ENCODE results near the gene PDE6B. TPM values are rescaled to one million over a fixed set of nuclear protein-coding genes. Genes with fewer than 3 reads are reported as not detected.
"Not testable (repeated sequence)": the region's sequence is repeated elsewhere in the genome, so short reads cannot be mapped to it uniquely, and the experiment has no call there.

Gene PDE6B
- polyA plus RNA-seq, 3 donors: 40.3 to 56.1 (median 46.4) TPM

DNA sequence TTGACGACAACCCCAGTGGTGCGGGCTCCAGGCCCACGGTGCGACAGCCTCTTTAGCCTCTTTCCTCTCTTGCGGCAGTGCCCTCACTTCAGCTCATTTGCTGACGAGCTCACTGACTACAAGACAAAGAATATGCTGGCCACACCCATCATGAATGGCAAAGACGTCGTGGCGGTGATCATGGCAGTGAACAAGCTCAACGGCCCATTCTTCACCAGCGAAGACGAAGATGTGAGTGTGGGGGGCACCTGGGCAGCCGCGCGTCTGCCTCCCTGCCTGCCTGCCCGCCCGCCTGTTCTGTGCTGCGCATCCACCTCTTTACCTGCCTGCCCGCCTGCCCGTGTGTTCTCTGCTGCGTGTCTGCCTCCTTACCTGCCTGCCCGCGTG is 9.2 kb downstream of the PDE6B start:
- DNase-seq: no peak

DNA sequence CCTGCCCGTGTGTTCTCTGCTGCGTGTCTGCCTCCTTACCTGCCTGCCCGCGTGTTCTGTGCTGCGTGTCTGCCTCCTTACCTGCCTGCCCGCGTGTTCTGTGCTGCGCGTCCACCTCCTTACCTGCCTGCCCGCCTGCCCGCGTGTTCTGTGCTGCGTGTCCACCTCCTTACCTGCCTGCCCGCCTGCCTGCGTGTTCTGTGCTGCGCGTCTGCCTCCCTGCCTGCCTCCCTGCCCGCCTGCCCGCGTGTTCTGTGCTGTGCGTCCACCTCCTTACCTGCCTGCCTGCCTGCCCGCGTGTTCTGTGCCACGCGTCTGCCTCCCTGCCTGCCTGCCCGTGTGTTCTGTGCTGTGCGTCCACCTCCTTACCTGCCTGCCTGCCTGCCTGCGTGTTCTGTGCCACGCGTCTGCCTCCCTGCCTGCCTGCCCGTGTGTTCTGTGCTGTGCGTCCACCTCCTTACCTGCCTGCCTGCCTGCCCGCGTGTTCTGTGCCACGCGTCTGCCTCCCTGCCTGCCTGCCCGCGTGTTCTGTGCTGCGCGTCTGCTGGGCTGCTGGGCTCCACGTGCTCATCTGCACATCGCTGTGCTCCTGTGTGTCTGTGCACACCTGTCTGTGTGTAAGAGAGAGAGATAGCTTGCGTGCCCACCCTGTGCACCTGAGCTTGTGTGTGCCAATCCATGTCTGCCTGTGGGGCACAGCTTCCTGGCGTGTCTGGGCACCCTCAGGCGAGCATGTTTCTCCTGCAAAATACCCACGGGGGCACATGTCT is 9.9 kb downstream of the PDE6B start:
- DNase-seq: not testable (repeated sequence)

DNA sequence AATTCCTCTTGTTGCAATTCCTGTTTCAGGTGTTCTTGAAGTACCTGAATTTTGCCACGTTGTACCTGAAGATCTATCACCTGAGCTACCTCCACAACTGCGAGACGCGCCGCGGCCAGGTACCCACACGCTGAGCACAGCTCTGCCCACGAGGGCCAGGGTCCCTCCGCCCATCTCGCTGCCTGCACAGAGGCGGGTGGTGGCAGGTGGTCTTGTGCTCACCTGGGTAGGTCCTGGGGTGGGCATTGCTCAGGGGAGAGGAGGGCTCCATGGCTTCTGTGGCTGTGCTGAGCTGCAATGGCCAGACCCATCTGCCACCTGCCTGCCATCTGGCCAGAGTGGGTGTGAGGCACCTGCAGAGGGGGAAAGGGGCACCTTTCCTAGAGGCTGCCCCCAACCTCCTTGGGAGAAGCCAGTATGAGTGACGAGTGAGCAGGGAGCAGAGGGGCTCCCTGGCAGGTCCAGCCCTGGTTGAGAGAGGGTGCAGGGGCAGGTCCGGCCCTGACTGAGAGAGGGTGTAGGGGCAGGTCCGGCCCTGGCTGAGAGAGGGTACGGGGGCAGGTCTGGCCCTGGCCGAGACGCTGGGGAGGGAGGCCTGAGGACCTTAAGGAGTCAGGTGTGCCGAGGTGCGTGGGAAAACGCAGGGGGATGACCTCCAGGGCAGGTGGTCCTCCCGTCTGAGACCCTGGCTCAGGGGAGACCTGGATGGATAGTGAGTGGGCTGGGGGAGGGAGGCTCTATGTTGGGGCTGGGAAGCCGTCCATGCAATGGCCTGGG is 10.7 kb downstream of the PDE6B start:
- DNase-seq: no peak

- DNase-seq: no peak
Observed at GRCh38 chr4:636628-637159, 11.3 kb downstream of the PDE6B start.

DNA sequence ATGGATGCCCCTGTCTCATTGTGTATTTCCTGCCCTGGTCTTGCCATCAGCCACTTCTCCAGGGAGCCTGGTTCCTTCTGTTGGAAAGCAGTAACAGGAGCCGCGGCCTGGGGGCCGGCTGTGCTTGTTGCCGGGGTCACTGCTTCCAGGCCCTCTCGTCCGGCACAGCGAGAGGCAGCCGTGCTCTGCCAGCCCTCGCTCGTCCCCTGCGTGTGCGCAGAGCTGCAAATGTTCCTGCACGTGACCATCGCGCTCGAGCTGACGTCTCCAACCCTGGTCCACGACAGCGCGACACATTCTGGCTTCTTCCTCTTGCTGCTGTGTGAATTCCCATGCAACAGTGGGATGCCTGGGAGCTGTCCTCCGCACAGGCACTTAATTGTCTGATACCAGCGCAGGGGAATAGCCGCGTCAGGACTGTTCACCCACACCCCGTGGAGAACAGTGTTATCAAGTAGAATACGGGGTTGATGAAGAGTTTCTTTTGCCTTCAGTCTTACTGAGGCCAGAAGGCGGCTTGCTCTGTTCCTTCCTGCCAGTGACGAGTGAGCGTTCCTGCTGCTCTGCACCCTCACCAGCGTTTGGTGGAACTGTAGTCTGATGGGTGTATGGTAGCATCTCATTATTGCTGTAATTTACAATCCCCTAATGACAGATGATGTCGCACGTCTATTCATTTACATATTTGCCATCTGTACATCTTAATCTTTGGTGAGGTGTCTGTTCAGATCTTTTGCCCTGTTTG is 12.3 kb downstream of the PDE6B start:
- DNase-seq: peak; percentile 55

- DNase-seq: not testable (repeated sequence)
Observed at GRCh38 chr4:642366-642765, 17.0 kb downstream of the PDE6B start.

DNA sequence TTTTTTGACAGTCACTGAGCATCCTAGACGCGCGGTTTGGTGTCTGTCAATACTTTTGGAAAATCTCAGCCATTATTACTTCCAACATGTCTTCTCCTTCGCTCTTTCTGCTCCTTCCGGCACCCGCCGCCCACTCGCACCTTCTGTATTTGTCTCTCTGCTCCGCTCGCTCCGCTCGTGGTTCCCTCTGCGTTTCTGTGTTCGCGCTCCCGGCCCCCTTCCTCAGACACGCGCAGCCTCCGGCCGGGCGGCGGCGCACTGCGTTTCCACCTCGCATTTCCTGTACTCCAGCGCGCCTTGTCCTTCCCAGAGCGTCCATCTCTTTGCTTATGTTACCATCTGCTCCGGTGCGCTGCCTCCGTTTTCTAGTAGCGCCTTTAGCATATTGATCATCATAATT is 21.1 kb downstream of the PDE6B start:
- DNase-seq: no peak

GRCh38 chr4:647481-647880 is 22.1 kb downstream of the PDE6B start:
- no peak for DNase-seq

DNA sequence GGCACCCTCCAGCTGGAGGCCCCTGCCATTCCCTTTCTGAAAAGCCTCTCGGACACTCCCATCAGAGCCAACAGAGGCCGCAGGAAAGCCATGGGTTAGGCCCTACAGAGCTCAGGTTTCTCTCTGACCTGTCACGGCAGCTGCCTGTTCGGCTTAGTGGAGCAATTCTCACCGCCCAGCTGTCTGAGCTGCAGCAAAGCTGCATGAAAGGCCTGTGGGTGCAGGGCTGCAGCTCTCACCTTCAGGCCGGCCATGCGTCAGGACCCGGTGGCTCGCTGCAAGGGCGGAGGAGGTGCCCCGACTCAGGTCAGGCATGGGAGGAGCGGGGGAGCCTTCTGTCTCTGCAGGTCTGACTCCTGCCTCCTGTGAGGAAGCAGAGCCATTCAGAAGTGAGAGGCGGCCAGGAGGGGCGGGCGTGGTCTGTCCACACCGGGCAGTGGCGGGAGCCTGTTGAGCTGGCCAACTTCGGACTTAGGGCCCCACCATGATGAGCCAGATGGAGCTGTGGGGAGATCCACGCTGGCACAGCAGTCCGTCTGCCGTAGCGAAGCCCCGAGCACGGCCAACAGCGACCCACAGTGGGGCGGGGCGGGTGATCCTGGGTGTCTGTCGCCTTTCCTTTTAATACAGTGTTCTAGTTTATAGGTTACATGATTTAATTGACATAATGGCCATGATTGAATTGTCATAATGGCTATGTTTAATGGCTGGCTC is 23.4 kb downstream of the PDE6B start:
- peak; percentile 56 for DNase-seq

- no peak for DNase-seq
Observed at GRCh38 chr4:649293-649625, 23.9 kb downstream of the PDE6B start.

- no peak for DNase-seq
Observed at GRCh38 chr4:649751-650310, 24.5 kb downstream of the PDE6B start.

DNA sequence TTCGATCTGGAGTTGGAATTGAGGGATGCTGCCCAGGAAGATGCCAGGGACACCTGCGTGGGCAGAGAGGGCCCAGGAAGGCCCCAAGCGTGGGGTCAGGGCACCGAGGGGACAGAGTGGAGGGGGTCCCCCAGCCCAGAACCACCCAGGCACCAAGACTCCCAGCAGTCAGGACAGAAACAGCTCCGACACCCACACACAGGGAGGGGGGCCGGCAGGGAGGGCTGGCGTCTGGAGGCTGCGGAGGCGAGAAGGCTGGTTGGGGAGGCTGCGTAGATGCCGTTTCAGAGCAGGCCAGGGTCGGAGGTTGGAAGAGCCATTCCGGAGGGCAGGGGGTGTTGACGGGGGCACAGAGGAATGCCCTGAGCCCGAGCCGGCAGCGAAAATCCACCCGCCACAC is 25.1 kb downstream of the PDE6B start:
- DNase-seq: no peak

- no peak for DNase-seq
Observed at GRCh38 chr4:650951-651883, 25.8 kb downstream of the PDE6B start.

- DNase-seq: no peak
Observed at GRCh38 chr4:651884-652642, 26.7 kb downstream of the PDE6B start.

GRCh38 chr4:653080-653821 is 27.9 kb downstream of the PDE6B start:
- no peak for DNase-seq

GRCh38 chr4:653831-654502 is 28.6 kb downstream of the PDE6B start:
- DNase-seq: no peak

DNA sequence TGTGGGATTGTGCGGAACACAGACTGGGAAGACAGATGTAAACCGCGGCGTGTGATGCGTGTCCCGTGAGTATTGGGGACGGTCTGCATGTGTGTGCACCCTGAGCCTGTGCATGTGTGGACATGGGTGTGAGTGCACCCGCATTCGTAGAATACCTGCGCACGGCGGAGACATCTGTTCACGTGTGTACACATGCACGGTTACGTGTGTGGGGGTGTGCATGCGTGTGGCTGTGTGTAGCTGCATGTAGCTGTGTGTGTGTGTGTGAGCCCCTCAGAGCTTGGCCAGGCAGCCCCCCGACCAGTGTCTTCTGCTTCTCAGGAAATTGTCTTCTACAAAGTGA is 29.1 kb downstream of the PDE6B start:
- no peak for DNase-seq

DNA sequence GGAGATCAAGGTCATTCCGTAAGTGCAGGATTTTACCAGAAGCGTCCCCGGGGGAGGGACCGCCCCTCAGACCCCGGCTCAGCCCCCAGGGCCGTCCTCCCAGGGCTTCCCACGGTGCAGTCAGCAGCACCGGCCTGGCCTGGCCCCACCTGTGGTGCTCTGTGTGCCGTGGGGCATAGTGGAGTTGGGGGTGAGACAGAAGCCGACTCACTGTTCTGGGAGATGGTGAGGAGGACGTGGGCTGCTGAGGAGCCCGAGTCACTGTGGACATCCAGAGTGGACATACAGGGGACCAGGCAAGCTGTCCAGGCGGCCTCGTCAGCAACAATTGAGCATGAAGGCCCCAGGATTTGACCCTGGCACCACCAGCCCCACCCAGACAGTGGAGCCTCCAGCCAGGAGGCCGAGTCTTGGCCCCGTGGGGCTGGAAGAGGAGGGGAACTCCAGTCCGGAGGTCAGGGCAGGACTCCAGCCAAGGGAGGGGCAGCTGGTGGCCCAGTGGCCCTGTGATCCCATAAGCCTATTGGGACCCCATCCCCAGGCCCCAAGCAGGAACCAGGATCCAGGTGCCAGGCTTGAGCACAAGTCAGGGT is 29.6 kb downstream of the PDE6B start:
- DNase-seq: no peak

All from renal pelvis (tissue), 4 donors.